ENCODE results near the gene ATP2A1.
"Not testable (repeated sequence)": the region's sequence is repeated elsewhere in the genome, so short reads cannot be mapped to it uniquely, and the experiment has no call there.

Gene ATP2A1

GRCh38 chr16:28910086-28911031, 32.1 kb downstream of the ATP2A1 start:
- DNase-seq (ENCODE audit: low read depth): no peak

- no peak for DNase-seq (ENCODE audit: low read depth)
Observed at GRCh38 chr16:28912558-28912957, 34.3 kb downstream of the ATP2A1 start.

- no peak for DNase-seq (ENCODE audit: low read depth)
Observed at GRCh38 chr16:28913946-28914724, 35.8 kb downstream of the ATP2A1 start.

DNA sequence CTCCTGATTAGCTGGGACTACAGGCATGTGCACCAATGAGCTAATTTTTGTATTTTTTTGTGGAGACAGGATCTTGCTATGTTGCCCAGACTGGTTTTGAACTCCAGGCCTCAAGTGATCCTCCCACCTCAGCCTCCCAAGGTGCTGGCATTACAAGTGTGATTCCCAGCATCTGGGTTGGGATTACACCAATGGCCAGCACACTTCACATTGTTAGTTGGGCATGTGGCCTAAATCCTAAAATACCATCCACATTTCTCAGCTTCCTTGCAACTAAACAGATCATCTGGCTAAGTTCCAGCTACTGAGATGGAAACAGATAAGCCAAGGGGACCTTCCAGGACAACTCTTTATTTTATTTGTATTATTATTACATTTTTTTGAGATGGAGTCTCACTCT, 36.9 kb downstream of the ATP2A1 start:
- DNase-seq (ENCODE audit: low read depth): no peak

DNA sequence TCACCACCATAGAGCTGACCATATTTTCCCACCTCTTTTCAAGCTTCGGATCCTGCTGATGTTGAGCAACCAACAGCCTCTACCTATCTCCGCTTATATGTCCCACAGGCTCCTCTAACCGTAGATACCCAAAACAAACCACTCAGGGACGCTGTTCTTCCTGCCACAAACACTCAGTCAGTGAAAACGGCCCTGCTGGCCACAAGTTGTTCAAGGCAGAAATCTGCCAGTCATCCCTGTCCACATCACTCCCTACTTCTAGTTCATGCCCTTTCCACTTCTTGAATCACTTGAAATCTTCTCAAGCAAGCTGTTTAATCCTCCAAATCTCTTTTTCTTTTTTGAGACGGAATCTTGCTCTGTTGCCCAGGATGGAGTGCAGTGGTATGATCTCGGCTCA, 38.8 kb downstream of the ATP2A1 start:
- no peak for DNase-seq (ENCODE audit: low read depth)

- no peak for DNase-seq (ENCODE audit: low read depth)
Observed at GRCh38 chr16:28918698-28919097, 40.4 kb downstream of the ATP2A1 start.

DNA sequence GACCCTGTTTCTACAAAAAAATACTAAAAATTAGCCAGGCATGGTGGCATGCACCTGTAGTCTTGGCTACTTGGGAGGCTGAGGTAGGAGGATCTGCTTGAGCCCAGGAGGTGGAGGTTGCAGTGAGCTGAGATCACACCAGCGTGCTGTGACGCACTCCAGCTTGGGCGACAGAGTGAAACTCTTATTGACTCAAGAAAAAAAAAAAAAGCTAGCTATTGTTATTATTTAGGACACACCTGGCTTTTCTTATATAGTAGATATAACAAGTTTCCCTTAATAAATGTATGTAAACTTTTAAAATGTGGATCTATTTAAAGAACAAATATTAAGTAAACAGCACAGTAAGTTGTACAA, 44.9 kb downstream of the ATP2A1 start:
- no peak for DNase-seq (ENCODE audit: low read depth)

- no peak for DNase-seq (ENCODE audit: low read depth)
Observed at GRCh38 chr16:28923652-28924398, 45.5 kb downstream of the ATP2A1 start.

- DNase-seq (ENCODE audit: low read depth): no peak
Observed at GRCh38 chr16:28924399-28924761, 46.1 kb downstream of the ATP2A1 start.

GRCh38 chr16:28924762-28925385, 46.6 kb downstream of the ATP2A1 start, which contains the start of gene RABEP2:
RABEP2 (minus strand) TSS chr16:28925238; CDS start chr16:28925163, 75 bp downstream.
- DNase-seq (ENCODE audit: low read depth): peak; percentile 91

DNA sequence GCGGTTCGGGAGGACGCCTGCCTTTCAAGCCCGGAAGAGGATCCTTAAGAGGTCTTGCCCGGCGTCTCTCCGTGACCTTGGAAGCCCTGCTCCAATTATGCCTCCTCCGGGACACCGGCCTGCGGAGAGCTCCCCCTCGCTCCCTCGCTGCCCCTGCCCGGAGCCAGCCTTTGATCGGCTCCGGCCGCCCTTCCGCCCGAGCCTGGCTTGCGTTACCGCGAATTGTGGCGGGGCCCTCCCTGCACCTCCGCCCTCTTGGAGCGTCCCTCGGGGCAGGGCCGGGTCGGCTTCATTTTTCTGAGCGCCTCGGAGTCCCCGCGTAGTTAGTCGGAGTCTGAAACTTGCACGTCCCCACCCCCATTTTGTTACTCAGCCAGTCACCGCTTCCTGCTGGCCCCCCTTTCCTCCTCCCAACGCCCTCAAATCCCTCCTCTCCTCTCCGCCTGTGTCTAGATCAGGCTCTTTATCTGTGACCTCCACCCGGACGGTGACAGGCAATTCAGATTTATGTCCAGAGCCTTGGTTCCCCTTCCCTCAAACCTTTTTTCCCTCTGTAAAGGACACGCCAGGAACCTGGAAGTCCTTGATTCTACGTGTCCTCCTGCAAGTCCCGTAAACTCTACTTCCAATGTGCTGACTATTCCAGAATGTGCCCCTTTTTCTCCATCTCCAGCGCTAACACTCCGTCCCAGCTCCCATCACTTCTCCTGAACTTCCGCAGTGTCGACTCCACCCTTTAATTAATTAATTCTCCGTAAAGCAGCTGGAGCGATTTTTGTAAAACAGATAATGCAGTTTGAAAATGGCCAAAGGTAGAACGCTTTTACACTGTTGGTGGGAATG, 47.3 kb downstream of the ATP2A1 start:
- peak; percentile 70 for DNase-seq (ENCODE audit: low read depth)

DNA sequence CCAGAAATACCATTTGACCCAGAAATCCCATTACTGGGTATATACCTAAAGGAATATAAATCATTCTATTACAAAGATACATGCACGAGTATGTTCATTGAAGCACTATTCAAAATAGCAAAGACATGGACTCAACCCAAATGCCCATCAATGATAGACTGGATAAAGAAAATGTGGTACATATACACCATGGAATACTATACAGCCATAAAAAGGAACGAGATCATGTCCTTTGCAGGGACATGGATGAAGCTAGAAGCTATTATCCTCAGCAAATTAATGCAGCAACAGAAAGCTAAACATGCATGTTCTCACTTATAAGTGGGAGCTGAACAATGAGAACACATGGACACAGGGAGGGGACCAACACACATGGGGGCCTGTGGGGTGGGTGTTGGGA, 48.0 kb downstream of the ATP2A1 start:
- not testable (repeated sequence) for DNase-seq (ENCODE audit: low read depth)

GRCh38 chr16:28927815-28928214, 49.5 kb downstream of the ATP2A1 start:
- DNase-seq (ENCODE audit: low read depth): no peak

DNA sequence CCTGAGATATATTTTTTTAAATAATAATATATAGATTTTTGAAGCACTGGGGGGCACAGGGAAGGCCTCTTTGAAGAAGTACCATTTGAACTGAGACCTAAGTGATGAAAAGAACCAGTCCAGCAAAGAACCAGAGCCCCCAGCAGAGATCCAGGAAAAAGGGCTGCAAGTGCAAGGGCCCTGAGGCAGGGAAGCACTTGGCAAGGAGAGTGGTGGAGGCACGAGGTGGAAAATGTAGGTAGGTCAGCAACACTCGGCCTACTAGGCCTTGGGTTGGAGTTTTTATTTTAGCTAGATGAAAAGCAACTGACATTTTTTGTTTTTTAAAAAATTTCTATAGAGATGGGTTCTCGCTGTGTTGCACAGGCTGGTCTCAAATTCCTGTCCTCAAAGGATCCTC, 51.9 kb downstream of the ATP2A1 start:
- no peak for DNase-seq (ENCODE audit: low read depth)

DNA sequence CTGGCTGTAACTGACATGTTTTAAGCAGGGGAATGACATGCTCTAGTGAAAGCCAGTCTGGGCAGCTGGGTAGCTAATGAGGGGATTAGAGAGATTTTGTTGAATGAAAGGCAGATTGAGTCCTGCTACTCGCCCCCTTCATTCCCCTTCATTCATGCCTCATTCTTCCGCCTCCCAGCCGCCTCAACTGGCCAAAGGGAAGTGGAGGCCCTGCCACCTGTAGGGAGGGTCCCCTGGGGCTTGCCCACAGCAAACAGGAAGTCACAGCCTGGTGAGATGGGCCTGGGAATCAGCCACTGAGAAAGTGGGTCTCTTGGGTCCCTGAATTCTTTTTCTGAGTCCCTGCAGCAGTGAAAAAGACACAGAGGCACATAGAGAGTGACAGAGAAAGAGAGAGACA, 52.4 kb downstream of the ATP2A1 start:
- DNase-seq (ENCODE audit: low read depth): no peak

- no peak for DNase-seq (ENCODE audit: low read depth)
Observed at GRCh38 chr16:28931801-28932225, 53.5 kb downstream of the ATP2A1 start, which contains the start of gene CD19. CD19 (plus strand) TSS chr16:28931971; CDS start chr16:28932001, 30 bp downstream.

DNA sequence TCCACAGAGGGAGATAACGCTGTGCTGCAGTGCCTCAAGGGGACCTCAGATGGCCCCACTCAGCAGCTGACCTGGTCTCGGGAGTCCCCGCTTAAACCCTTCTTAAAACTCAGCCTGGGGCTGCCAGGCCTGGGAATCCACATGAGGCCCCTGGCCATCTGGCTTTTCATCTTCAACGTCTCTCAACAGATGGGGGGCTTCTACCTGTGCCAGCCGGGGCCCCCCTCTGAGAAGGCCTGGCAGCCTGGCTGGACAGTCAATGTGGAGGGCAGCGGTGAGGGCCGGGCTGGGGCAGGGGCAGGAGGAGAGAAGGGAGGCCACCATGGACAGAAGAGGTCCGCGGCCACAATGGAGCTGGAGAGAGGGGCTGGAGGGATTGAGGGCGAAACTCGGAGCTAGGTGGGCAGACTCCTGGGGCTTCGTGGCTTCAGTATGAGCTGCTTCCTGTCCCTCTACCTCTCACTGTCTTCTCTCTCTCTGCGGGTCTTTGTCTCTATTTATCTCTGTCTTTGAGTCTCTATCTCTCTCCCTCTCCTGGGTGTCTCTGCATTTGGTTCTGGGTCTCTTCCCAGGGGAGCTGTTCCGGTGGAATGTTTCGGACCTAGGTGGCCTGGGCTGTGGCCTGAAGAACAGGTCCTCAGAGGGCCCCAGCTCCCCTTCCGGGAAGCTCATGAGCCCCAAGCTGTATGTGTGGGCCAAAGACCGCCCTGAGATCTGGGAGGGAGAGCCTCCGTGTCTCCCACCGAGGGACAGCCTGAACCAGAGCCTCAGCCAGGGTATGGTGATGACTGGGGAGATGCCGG, 54.3 kb downstream of the ATP2A1 start:
- no peak for DNase-seq (ENCODE audit: low read depth)

DNA sequence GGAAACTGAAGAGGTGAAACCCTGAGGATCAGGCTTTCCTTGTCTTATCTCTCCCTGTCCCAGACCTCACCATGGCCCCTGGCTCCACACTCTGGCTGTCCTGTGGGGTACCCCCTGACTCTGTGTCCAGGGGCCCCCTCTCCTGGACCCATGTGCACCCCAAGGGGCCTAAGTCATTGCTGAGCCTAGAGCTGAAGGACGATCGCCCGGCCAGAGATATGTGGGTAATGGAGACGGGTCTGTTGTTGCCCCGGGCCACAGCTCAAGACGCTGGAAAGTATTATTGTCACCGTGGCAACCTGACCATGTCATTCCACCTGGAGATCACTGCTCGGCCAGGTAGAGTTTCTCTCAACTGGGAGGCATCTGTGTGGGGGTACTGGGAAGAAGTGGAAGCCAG, 54.9 kb downstream of the ATP2A1 start:
- DNase-seq (ENCODE audit: low read depth): no peak

DNA sequence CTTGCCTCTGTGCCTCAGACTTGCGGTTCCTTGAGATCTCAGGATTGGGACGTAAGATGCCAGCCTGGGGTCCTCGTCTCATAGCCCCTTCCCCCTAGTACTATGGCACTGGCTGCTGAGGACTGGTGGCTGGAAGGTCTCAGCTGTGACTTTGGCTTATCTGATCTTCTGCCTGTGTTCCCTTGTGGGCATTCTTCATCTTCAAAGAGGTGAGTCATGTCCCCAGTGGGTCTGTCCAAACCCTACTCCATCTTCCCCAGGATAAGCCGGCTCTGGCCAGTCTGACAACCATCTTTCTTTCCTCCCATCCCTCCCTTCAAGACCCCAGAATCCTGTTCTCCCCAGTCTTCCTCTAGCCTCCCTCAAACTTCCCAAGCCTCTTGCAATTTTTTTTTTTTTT, 57.1 kb downstream of the ATP2A1 start:
- no peak for DNase-seq (ENCODE audit: low read depth)
